SK-N-SH treated with all-trans-retinoic acid at 6 μM for 48 hours (cell line): Measurements from ENCODE around the gene TGM3.

Experiments
- ATAC-seq: fragments of 200-7000 bp; cut with Tn5 transposase; 3 replicates; pipeline ENCODE4 v1.9.1; 2020; ENCODE audit warnings: mild to moderate bottlenecking, moderate library complexity
- ARNTL ChIP-seq: fragments of 450-650 bp; formaldehyde crosslinking; IDR thresholded peaks from 2 replicates; pipeline ENCODE4 v1.5.0; 2020; ENCODE audit warnings: low read depth, mild to moderate bottlenecking, moderate library complexity, borderline replicate concordance
- BACH2 ChIP-seq: fragments of 250-450 bp; sonication (Bioruptor Pico); IDR thresholded peaks from 2 replicates; pipeline ENCODE4 v1.9.0; 2021; ENCODE audit warnings: mild to moderate bottlenecking, borderline replicate concordance
- CREB5 ChIP-seq: fragments of 250-450 bp; sonication (Bioruptor Pico); IDR thresholded peaks from 2 replicates; pipeline ENCODE4 v1.5.1; 2020; ENCODE audit warnings: low read depth, mild to moderate bottlenecking, moderate library complexity
- CSDC2 ChIP-seq: fragments of 250-450 bp; sonication (Bioruptor Pico); IDR thresholded peaks from 2 replicates; pipeline ENCODE4 v1.5.0; 2020; ENCODE audit warnings: mild to moderate bottlenecking, moderate library complexity
- CSRNP3 ChIP-seq: fragments of 250-450 bp; sonication (Bioruptor Pico); IDR thresholded peaks from 2 replicates; pipeline ENCODE4 v1.5.1; 2021; ENCODE audit warnings: mild to moderate bottlenecking, moderate library complexity
- ESRRG ChIP-seq: fragments of 250-450 bp; sonication (Bioruptor Pico); IDR thresholded peaks from 2 replicates; pipeline ENCODE4 v1.6.1; 2021; ENCODE audit warnings: mild to moderate bottlenecking
- GLIS3 ChIP-seq: fragments of 250-450 bp; sonication (Bioruptor Pico); IDR thresholded peaks from 2 replicates; pipeline ENCODE4 v1.5.0; 2020; ENCODE audit warnings: mild to moderate bottlenecking, moderate library complexity
- OSR1 ChIP-seq: fragments of 250-450 bp; sonication (Bioruptor Pico); IDR thresholded peaks from 2 replicates; pipeline ENCODE4 v1.8.0; 2022; ENCODE audit warnings: moderate library complexity, mild to moderate bottlenecking, inconsistent platforms
- PATZ1 ChIP-seq: fragments of 250-450 bp; sonication (Bioruptor Pico); IDR thresholded peaks from 2 replicates; pipeline ENCODE4 v1.8.0; 2020; ENCODE audit warnings: mild to moderate bottlenecking, moderate library complexity, borderline replicate concordance
- PPARA ChIP-seq: fragments of 250-450 bp; sonication (Bioruptor Pico); IDR thresholded peaks from 2 replicates; pipeline ENCODE4 v1.5.0; 2020; ENCODE audit warnings: mild to moderate bottlenecking, borderline replicate concordance
- RARB ChIP-seq: fragments of 250-450 bp; sonication (Bioruptor Pico); IDR thresholded peaks from 2 replicates; pipeline ENCODE4 v1.8.0; 2021; ENCODE audit warnings: mild to moderate bottlenecking, moderate library complexity
- SNAI2 ChIP-seq: fragments of 250-450 bp; sonication (Bioruptor Pico); IDR thresholded peaks from 2 replicates; pipeline ENCODE4 v1.5.0; 2020; ENCODE audit warnings: mild to moderate bottlenecking, moderate library complexity
- TCF4 ChIP-seq: fragments of 250-450 bp; sonication (Bioruptor Pico); IDR thresholded peaks from 2 replicates; pipeline ENCODE4 v1.8.0; 2021; ENCODE audit warnings: mild to moderate bottlenecking, moderate library complexity, borderline replicate concordance
- TOX ChIP-seq: fragments of 250-450 bp; sonication (Bioruptor Pico); IDR thresholded peaks from 2 replicates; pipeline ENCODE4 v1.8.0; 2021; ENCODE audit warnings: mild to moderate bottlenecking, moderate library complexity, borderline replicate concordance
- TSHZ2 ChIP-seq: fragments of 250-450 bp; sonication (Bioruptor Pico); IDR thresholded peaks from 2 replicates; pipeline ENCODE4 v1.5.0; 2020; ENCODE audit warnings: mild to moderate bottlenecking, moderate library complexity
- ZC3H10 ChIP-seq: fragments of 250-450 bp; sonication (Bioruptor Pico); IDR thresholded peaks from 2 replicates; pipeline ENCODE4 v1.5.1; 2021; ENCODE audit warnings: mild to moderate bottlenecking, moderate library complexity
- ZFP3 ChIP-seq: fragments of 250-450 bp; sonication (Bioruptor Pico); IDR thresholded peaks from 2 replicates; pipeline ENCODE4 v1.5.0; 2020; ENCODE audit warnings: mild to moderate bottlenecking, moderate library complexity
- ZFP30 ChIP-seq: fragments of 450-650 bp; formaldehyde crosslinking; IDR thresholded peaks from 2 replicates; pipeline ENCODE4 v1.5.0; 2022; ENCODE audit warnings: mild to moderate bottlenecking, moderate library complexity
- ZNF565 ChIP-seq: fragments of 450-650 bp; formaldehyde crosslinking; conservative IDR thresholded peaks from 2 replicates; pipeline ENCODE4 v1.5.0; 2020; ENCODE audit warnings: low read depth, mild to moderate bottlenecking, moderate library complexity
- ZNF70 ChIP-seq: fragments of 450-650 bp; formaldehyde crosslinking; IDR thresholded peaks from 2 replicates; pipeline ENCODE4 v1.5.0; 2020; ENCODE audit warnings: mild to moderate bottlenecking, moderate library complexity
- ZNF8 ChIP-seq: fragments of 450-650 bp; formaldehyde crosslinking; IDR thresholded peaks from 2 replicates; pipeline ENCODE4 v1.5.0; 2020; ENCODE audit warnings: mild to moderate bottlenecking, moderate library complexity

The TGM3 gene

GRCh38 chr20:2279253-2279779 lies 16.5 kb upstream of the TGM3 start:
- no peak for ATAC-seq
- TF ChIP-seq CSRNP3 (CRISPR knock-in tag) (no peak), CREB5 (CRISPR knock-in tag) (no peak), RARB (CRISPR knock-in tag) (no peak), GLIS3 (no peak), OSR1 (CRISPR knock-in tag) (no peak), SNAI2 (no peak), ESRRG (CRISPR knock-in tag) (no peak), ARNTL (CRISPR knock-in tag) (no peak)
- TF ChIP-seq, all 23 proteins: peak for 0

- no peak for ATAC-seq
- no peak for TF ChIP-seq TSHZ2 (CRISPR knock-in tag)
- TF ChIP-seq ZNF8 (CRISPR knock-in tag): no peak
- TF ChIP-seq CSDC2 (CRISPR knock-in tag): no peak
- TF ChIP-seq ZNF70: no peak
- no peak for TF ChIP-seq CREB5 (CRISPR knock-in tag)
- no peak for TF ChIP-seq BACH2 (CRISPR knock-in tag)
- TF ChIP-seq GLIS3: no peak
- no peak for TF ChIP-seq PATZ1 (CRISPR knock-in tag)
- TF ChIP-seq ZC3H10 (CRISPR knock-in tag): no peak
- TF ChIP-seq RARB (CRISPR knock-in tag): no peak
Measured at GRCh38 chr20:2280082-2280481, 15.7 kb upstream of the TGM3 start.

GRCh38 chr20:2281563-2281962 lies 14.2 kb upstream of the TGM3 start:
- no peak for ATAC-seq
- TF ChIP-seq ZFP3 (CRISPR knock-in tag) (no peak), PPARA (CRISPR knock-in tag) (no peak), CREB5 (CRISPR knock-in tag) (no peak), TSHZ2 (CRISPR knock-in tag) (no peak), ZNF565 (no peak), TOX (CRISPR knock-in tag) (no peak), TCF4 (CRISPR knock-in tag) (no peak), PATZ1 (CRISPR knock-in tag) (no peak), CSDC2 (CRISPR knock-in tag) (no peak), ZFP30 (CRISPR knock-in tag) (no peak), GLIS3 (no peak), ARNTL (CRISPR knock-in tag) (no peak), RARB (CRISPR knock-in tag) (no peak)
- TF ChIP-seq, all 23 proteins: peak for 0
